AG08396 (cell line): ENCODE measurements around the gene SERPINB11.
"Not testable (repeated sequence)": the region's sequence is repeated elsewhere in the genome, so short reads cannot be mapped to it uniquely, and the experiment has no call there.

Experiments
- DNase-seq: peaks from one replicate; pipeline ENCODE4 v3.0.0; 2012; ENCODE audit warnings: low spot score, mixed read lengths

SERPINB11 gene

DNA sequence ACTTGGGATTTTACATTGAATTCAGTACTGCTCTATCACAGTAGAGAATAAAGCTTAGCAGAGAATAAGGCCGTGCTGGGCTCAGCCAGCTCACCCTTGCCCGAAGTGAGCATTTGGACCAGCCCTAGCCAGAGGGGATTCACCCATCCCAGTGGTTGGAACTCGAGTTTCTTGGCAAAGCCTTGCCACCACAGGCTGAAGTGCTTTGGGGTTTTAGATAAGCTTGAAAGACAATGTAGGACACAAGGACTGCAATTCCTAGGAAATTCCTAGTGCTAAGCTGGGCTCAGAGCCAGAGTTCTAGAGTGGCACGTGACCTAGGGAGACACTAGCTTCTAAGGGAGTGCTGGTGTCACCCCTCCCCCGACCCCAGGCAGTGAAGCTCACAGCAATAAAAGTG, 28.0 kb downstream of the SERPINB11 start:
- no peak for DNase-seq

- DNase-seq = no peak
Measured at GRCh38 chr18:63731215-63731614, 28.5 kb downstream of the SERPINB11 start.

DNA sequence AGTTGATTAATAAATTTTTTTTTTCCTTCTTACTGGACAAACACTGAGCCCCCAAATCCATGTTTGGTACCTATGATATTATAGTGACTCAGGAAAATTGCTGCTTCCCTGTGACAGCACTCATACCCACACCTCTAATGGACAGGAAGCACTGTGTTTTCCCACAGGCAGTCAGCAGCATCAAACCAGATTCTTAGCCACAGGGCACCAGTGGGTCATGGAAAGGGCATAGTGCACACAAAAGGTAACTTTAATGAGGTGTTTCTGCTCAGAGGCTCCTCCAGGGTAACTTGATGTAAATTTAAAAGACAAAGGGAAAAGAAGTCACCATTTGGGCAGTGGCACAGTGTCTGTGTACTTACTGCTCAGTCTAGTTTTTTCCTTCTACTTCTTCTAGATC, 34.1 kb downstream of the SERPINB11 start:
- no peak for DNase-seq

DNA sequence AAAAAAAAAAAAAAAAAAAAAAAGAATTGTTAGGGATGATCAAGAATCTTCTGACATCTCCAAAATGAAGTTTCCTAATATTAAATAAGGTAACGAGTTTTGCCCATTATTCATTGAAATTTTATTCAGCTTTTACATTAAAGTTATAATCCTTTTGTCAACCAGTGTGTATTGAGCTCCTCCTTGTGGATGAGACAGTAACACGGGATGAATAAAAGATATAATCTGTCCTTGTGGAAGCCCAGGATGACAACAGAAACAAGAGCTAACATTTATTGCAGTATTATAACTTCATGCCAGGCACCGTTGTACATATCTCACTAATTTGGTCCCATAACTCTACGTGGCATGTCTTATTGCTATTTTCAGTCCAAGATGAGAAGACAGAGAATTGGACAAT, 39.0 kb downstream of the SERPINB11 start:
- no peak for DNase-seq

GRCh38 chr18:63747006-63747405, 44.2 kb downstream of the SERPINB11 start:
- DNase-seq = no peak

GRCh38 chr18:63749489-63749888, 46.7 kb downstream of the SERPINB11 start:
- DNase-seq = no peak

- no peak for DNase-seq
Measured at GRCh38 chr18:63752636-63753035, 49.9 kb downstream of the SERPINB11 start.

DNA sequence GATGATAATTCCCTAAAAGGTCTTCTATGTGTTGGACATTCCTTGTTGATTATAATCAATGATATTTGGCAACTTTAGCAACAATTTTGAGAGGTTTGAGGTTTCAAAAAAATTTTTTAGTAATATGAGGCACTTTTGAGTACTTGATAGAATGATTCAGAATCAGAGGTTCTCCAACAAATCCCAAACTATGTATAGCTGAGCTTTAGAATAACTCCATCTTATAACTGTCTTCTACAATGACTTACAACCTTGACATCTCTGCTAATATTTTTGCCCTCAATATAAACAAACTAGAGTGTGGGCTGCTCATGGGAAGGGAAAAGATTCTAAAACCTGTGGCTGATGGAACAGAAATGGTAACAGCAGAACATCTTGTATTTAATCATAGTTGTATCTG, 50.9 kb downstream of the SERPINB11 start:
- DNase-seq = no peak

DNA sequence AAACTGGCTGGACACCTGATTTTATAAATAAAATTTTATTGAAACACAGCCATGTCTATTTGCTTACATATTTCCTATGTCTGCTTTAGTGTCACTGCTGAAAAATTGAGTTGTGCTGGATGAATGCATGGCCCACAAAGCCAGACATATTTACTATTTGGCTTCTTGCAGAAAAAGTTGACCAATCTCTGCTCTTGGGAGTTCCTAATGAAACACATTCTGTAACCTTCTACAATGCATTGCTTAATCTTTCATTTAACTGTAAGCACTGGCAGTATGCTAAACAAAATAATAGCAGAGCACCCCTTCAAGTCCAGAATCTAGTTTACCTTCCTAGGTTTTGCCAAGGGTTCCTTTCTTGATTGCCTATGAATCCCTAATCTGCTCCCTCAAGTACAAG, 54.8 kb downstream of the SERPINB11 start:
- DNase-seq = no peak

DNA sequence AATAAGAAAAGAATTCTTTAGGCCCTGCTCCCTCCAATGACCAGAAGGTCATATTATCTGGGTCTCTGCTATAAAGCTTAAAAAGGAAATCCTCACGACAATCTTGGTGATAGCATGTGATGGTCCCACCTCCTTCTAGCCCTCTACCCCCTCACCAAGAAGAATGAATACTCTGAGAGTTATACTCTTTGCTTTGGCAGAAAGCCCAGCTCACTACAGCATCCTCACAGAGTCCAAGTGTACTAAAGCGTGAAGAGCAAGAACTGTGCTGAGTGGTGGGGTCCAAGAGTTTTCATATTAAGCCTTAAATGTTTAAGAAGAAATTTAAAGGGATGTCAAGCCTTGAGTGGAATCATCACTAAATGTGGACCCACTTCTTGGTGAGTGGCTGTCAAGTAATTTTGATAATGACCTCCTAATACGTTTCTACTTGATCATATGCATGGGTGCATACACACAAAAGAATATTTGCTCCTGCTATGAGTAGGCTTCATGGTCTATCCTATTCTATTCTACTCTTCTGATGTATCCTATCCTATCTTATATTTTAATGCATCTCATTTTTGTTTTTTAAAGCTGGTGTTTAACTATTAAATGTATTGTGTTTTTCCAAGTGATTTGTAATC, 56.0 kb downstream of the SERPINB11 start:
- no peak for DNase-seq

DNA sequence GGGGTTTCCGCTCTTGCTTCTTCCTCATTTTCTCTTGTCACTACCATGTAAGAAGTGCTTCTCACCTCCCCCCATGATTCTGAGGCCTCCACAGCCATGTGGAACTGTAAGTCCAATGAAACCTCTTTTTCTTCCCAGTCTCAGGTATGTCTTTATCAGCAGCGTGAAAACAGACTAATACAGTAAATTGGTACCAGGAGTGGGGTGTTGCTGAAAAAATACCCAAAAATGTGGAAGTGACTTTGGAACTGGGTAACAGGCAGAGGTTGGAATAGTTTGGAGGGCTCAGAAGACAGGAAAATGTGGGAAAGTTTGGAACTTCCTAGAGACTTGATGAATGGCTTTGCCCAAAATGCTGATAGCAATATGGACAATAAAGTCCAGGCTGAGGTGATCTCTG, 57.0 kb downstream of the SERPINB11 start:
- DNase-seq = not testable (repeated sequence)

- peak; percentile 53 for DNase-seq
Measured at GRCh38 chr18:63762518-63762917, 59.8 kb downstream of the SERPINB11 start.

GRCh38 chr18:63763831-63764600, 61.3 kb downstream of the SERPINB11 start:
- peak; percentile 12 for DNase-seq

GRCh38 chr18:63765837-63766236, 63.1 kb downstream of the SERPINB11 start:
- DNase-seq = no peak
